Ishikawa (cell line): ENCODE measurements around the gene HSPH1.

Source experiments
- CEBPB ChIP-seq: IDR thresholded peaks from 2 replicates; pipeline ENCODE4 v1.6.1; 2012
- EGR1 ChIP-seq: IDR thresholded peaks from 2 replicates; pipeline ENCODE4 v1.6.1; 2012
- EP300 ChIP-seq: IDR thresholded peaks from 2 replicates; pipeline ENCODE4 v1.6.1; 2012; ENCODE audit warnings: borderline replicate concordance
- FOXM1 ChIP-seq: IDR thresholded peaks from 2 replicates; pipeline ENCODE4 v1.6.1; 2012; ENCODE audit warnings: low read depth, borderline replicate concordance
- RAD21 ChIP-seq: IDR thresholded peaks from 2 replicates; pipeline ENCODE4 v1.6.1; 2012; ENCODE audit warnings: low read depth
- TAF1 ChIP-seq: IDR thresholded peaks from 2 replicates; pipeline ENCODE4 v1.6.1; 2012; ENCODE audit warnings: low read depth, mild to moderate bottlenecking
- TCF12 ChIP-seq: IDR thresholded peaks from 2 replicates; pipeline ENCODE4 v1.6.1; 2012; ENCODE audit warnings: low read depth
- YY1 ChIP-seq: IDR thresholded peaks from 2 replicates; pipeline ENCODE4 v1.6.1; 2012; ENCODE audit warnings: low read depth
- TF ChIP-seq, protein P1 (sequence below): IDR thresholded peaks from 2 replicates; pipeline ENCODE4 v1.6.1; 2012
- TF ChIP-seq, protein P2 (sequence below): IDR thresholded peaks from 2 replicates; pipeline ENCODE4 v1.6.1; 2012

DNA sequence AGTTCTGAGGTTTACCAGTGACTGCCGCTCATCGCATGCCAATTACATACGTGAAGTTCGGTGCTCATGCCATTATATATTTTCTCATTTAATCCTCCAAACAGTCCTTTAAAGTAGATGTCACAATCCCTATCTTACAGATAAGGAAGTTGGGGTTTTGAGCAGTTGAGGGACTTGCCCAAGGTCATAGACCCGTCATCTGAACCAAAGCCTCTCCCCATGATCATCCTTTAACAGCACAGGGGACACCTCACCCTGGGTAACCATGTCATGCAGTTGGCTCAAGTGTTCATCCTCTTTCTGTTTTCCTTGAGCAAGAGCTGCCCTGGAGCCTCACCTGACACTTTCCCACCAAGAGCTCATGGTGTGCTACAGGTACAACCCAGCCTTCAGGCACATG lies 69.1 kb downstream of the HSPH1 start:
- TF ChIP-seq CEBPB: no peak
- TF ChIP-seq EP300: no peak
- no peak for TF ChIP-seq EGR1
- TF ChIP-seq FOXM1: no peak
- TF ChIP-seq YY1: no peak
- TF ChIP-seq TCF12: no peak
- no peak for TF ChIP-seq TAF1
- TF ChIP-seq, protein P1, sequence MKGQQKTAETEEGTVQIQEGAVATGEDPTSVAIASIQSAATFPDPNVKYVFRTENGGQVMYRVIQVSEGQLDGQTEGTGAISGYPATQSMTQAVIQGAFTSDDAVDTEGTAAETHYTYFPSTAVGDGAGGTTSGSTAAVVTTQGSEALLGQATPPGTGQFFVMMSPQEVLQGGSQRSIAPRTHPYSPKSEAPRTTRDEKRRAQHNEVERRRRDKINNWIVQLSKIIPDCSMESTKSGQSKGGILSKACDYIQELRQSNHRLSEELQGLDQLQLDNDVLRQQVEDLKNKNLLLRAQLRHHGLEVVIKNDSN: no peak
- TF ChIP-seq, protein P2, sequence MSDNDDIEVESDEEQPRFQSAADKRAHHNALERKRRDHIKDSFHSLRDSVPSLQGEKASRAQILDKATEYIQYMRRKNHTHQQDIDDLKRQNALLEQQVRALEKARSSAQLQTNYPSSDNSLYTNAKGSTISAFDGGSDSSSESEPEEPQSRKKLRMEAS: no peak
- TF ChIP-seq RAD21: no peak
